Colonic mucosa (tissue), 4 donors: Measurements from ENCODE around the gene OR2Y1. TPM values are rescaled to one million over a fixed set of nuclear protein-coding genes. Genes with fewer than 3 reads are reported as not detected.
A peak's percentile ranks its signal among the peaks of the same experiment; 100 is the strongest.
"Not testable (repeated sequence)": the region's sequence is repeated elsewhere in the genome, so short reads cannot be mapped to it uniquely, and the experiment has no call there.

ENCODE experiments used
- DNase-seq: peaks from one replicate; pipeline ENCODE4 v3.0.0-alpha.2; 2020
- H3K27ac ChIP-seq: fragments of 200-600 bp; one replicate; pipeline ENCODE4 v1.8.0; 2021
- H3K27me3 ChIP-seq: fragments of 200-600 bp; one replicate; pipeline ENCODE4 v1.8.0; 2021
- H3K36me3 ChIP-seq: fragments of 200-600 bp; one replicate; pipeline ENCODE4 v1.8.0; 2021
- H3K4me1 ChIP-seq: fragments of 200-600 bp; one replicate; pipeline ENCODE4 v1.8.0; 2021; ENCODE audit warnings: mild to moderate bottlenecking
- H3K4me3 ChIP-seq: fragments of 200-600 bp; one replicate; pipeline ENCODE4 v1.8.0; 2021
- H3K9ac ChIP-seq, 2 donors: one replicate each; pipeline ENCODE4 v1.7.0; 2013; ENCODE audit warnings: control low read depth in 2 of 2, low read depth in 2 of 2, low read length in 2 of 2
- H3K9me3 ChIP-seq: fragments of 200-600 bp; one replicate; pipeline ENCODE4 v1.8.0; 2021
- intact Hi-C: fragments of 100-400 bp; cut with DNase I; formaldehyde crosslinking; loops from one replicate; pipeline ENCODE4 v1.14.1; 2022
- total RNA-seq, 2 donors: library from RNA; stranded (reverse); fragmentation: NEBNext Ultra II Directional in 1 of 2; extraction: Animal tissue kit (Norgen Biotek cat#: 25700) in 1 of 2; gene quantifications; one replicate each; pipeline ENCODE4 v1.2.1, GENCODE V29; 2021
- TF ChIP-seq, protein P1 (sequence below): fragments of 200-600 bp; IDR thresholded peaks from one replicate; pipeline ENCODE4 v1.8.0; 2022; ENCODE audit warnings: antibody characterized with exemption, mild to moderate bottlenecking
- donor health status: healthy.
- donor health status: DM: no; HTN: no; CAD: no.
- donor health status: DM: no; HTN: no; CAD: no.

Gene OR2Y1
- total RNA-seq, 2 donors from 2014 or later, result not detected

DNA sequence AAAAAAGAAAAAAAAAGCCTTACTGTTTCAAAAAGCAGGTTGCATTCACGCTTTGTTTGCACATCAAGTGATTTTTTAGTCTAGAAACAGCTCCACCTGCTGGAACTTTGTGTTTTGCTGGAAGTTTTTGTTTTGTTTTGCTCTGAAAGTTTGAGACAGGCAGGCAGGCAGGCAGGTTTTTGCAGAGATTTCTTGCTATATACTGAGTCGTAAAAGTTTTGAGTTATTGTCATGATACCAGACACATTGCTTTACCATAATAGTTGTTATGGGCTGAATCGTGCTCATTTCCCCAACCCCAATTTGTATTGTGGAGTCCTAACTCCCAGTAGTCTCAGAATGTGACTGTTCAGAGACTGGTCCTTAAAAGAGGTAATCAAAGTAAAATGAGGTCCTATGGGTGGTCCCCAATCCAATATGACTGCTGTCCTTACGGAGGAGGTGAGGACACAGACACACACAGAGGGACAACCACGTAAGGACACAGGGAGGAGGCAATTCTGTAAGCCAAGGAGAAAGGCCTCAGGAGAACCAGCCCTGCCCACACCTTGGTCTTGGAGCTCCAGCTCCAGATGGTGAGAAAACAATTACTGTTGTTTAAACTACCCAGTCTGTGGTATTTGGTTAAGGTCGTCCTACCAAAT lies 20.9 kb downstream of the OR2Y1 start:
- no peaks in the 10 kb centered on the region for H3K9me3 ChIP-seq
- no peaks in the 10 kb centered on the region for H3K4me1 ChIP-seq
- H3K4me3 ChIP-seq, result no peak overlapping the region
- intact Hi-C loops, result no loop called here
- no peaks in the 10 kb centered on the region for H3K27me3 ChIP-seq
- no peak overlapping the region for H3K9ac ChIP-seq
- TF ChIP-seq, protein P1, sequence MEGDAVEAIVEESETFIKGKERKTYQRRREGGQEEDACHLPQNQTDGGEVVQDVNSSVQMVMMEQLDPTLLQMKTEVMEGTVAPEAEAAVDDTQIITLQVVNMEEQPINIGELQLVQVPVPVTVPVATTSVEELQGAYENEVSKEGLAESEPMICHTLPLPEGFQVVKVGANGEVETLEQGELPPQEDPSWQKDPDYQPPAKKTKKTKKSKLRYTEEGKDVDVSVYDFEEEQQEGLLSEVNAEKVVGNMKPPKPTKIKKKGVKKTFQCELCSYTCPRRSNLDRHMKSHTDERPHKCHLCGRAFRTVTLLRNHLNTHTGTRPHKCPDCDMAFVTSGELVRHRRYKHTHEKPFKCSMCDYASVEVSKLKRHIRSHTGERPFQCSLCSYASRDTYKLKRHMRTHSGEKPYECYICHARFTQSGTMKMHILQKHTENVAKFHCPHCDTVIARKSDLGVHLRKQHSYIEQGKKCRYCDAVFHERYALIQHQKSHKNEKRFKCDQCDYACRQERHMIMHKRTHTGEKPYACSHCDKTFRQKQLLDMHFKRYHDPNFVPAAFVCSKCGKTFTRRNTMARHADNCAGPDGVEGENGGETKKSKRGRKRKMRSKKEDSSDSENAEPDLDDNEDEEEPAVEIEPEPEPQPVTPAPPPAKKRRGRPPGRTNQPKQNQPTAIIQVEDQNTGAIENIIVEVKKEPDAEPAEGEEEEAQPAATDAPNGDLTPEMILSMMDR, result peak; percentile 50
- H3K27ac ChIP-seq, result no peak overlapping the region
- DNase-seq, result no peak
- no peaks in the 10 kb centered on the region for H3K36me3 ChIP-seq

DNA sequence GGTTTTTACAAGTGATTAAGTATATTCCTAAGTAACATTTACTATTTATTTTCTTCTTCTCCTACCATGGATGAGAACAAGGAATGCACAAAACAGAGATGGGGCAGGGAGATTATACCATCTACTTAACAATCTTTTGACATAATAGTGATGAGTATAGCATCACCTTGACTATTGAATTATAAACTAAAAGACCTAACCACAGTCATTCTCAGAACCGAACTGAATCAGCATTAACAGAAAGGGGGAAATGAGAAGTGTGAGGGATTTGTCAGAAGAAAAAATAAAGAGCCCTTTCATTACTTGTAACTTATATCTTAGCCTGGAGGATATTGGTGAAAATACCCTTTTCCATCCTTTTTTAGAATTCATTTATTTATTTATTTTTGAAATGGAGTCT lies 21.9 kb downstream of the OR2Y1 start:
- Histone ChIP-seq H3K36me3 (no peaks in the 10 kb centered on the region), H3K27me3 (no peaks in the 10 kb centered on the region), H3K9me3 (no peaks in the 10 kb centered on the region), H3K9ac (no peak overlapping the region), H3K27ac (no peak overlapping the region), H3K4me1 (no peaks in the 10 kb centered on the region), H3K4me3 (no peak overlapping the region)
- TF ChIP-seq, protein P1, result no peak
- intact Hi-C loops, result no loop called here
- DNase-seq, result no peak

DNA sequence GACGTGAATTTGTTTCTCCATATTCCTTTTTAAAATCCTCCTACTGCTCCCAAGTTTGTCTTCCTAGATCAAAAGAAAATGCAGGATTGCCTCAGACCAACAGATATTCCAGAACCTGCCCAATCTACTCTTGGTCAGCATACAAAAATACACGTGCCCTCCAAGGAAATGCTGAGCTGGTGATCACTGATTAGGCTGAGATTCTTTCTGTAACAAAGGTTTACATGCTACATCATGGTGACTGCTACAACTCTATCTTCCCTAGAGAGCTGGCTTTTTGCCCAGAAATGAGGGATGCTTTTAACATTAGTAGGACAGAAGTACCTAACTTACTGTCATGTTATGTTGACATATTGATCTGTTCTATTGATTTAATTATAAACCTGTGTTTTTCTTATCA lies 35.5 kb downstream of the OR2Y1 start:
- H3K27ac ChIP-seq, result no peak overlapping the region
- H3K27me3 ChIP-seq, result no peaks in the 10 kb centered on the region
- H3K36me3 ChIP-seq, result no peaks in the 10 kb centered on the region
- DNase-seq, result no peak
- no peak overlapping the region for H3K4me3 ChIP-seq
- intact Hi-C loops, result no loop called here
- TF ChIP-seq, protein P1, result no peak
- no peaks in the 10 kb centered on the region for H3K9me3 ChIP-seq
- no peaks in the 10 kb centered on the region for H3K4me1 ChIP-seq
- no peak overlapping the region for H3K9ac ChIP-seq

DNA sequence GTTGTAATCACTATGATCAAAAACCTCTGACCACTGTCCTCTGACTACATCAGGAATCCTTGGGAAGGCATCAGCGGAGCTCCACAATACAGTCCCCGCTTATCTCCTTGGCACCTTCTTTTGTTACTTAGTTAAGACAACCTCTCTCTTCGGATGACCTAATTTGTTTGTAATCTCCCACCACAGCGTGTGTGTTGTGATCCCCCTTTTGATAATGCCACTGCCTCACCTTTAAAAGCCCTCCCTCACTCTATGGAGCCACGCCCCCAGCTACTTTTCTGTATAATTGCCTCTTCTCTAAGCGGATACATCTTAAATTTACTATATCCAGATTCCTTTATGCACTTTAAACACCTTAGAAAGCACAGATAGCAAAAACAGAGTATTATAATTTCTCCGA lies 35.9 kb downstream of the OR2Y1 start:
- no peak overlapping the region for H3K27ac ChIP-seq
- H3K4me1 ChIP-seq, result no peaks in the 10 kb centered on the region
- H3K9ac ChIP-seq, result no peak overlapping the region
- TF ChIP-seq, protein P1, result no peak
- no peak for DNase-seq
- no peaks in the 10 kb centered on the region for H3K9me3 ChIP-seq
- no peaks in the 10 kb centered on the region for H3K36me3 ChIP-seq
- intact Hi-C loops, result no loop called here
- H3K4me3 ChIP-seq, result no peak overlapping the region
- H3K27me3 ChIP-seq, result no peaks in the 10 kb centered on the region

DNA sequence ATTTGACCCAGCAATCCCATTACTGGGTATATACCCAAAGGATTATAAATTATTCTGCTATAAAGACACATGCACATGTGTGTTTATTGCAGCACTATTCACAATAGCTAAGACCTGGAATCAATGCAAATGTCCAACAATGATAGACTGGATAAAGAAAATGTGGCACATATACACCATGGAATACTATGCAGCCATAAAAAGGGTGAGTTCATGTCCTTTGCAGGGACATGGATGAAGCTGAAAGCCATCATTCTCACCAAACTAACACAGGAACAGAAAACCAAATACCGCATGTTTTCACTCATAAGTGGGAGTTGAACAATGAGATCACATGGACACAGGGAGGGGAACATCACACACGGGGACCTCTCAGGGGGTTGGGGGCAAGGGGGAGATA lies 36.5 kb downstream of the OR2Y1 start:
- H3K27me3 ChIP-seq, H3K9me3 ChIP-seq, H3K27ac ChIP-seq, H3K36me3 ChIP-seq, H3K4me1 ChIP-seq, intact Hi-C loops, H3K4me3 ChIP-seq, H3K9ac ChIP-seq, DNase-seq: not testable (repeated sequence)

DNA sequence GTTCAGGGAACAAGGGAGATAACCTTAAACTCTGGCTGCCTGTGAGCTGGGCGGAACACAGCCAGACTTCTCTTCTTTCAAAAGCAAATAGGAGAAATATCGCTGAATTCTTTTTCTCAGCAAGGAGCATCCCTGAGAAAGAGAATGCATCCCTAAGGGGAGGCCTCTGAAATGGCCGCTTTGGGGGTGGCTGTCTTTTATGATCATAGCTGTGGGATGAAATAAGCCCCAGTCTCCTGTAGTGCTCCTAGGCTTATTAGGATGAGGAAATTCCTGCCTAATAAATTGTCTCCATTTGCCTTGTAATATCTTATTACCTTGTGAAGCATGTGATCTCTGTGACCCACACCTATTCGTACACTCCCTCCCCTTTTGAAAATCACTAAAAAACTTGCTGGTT lies 39.4 kb downstream of the OR2Y1 start:
- intact Hi-C loops, DNase-seq, H3K27me3 ChIP-seq, H3K9ac ChIP-seq, H3K4me1 ChIP-seq, H3K27ac ChIP-seq, H3K4me3 ChIP-seq, H3K36me3 ChIP-seq, H3K9me3 ChIP-seq: not testable (repeated sequence)
